Hepatocyte (in vitro differentiated cells): ENCODE results near the gene MATCAP1. TPM values are rescaled to one million over a fixed set of nuclear protein-coding genes. Genes with fewer than 3 reads are reported as not detected.
A peak's percentile ranks its signal among the peaks of the same experiment; 100 is the strongest.

Experiments used
- DNase-seq: peaks from one replicate; pipeline ENCODE4 v3.0.0-alpha.2; 2016; ENCODE audit warnings: low spot score
- H2AFZ ChIP-seq: fragments of 200-600 bp; sonication (generic); 2 replicates; pipeline ENCODE4 v1.6.0; 2016; ENCODE audit warnings: antibody characterized with exemption, mild to moderate bottlenecking
- H3K27ac ChIP-seq: fragments of 200-600 bp; sonication (generic); 2 replicates; pipeline ENCODE4 v1.5.1; 2016; ENCODE audit warnings: mild to moderate bottlenecking
- H3K27me3 ChIP-seq: fragments of 200-600 bp; sonication (generic); 2 replicates; pipeline ENCODE4 v1.6.1; 2016
- H3K36me3 ChIP-seq: fragments of 200-600 bp; sonication (generic); replicated peaks from 2 replicates; pipeline ENCODE4 v1.5.1; 2016; ENCODE audit warnings: low read depth; ENCODE audit not compliant: insufficient read depth
- H3K4me1 ChIP-seq: fragments of 200-600 bp; sonication (generic); 2 replicates; pipeline ENCODE4 v1.5.1; 2016; ENCODE audit warnings: mild to moderate bottlenecking, moderate library complexity; ENCODE audit not compliant: insufficient read depth
- H3K4me2 ChIP-seq: fragments of 200-600 bp; sonication (generic); 2 replicates; pipeline ENCODE4 v1.6.0; 2016
- H3K4me3 ChIP-seq: fragments of 200-600 bp; sonication (generic); 2 replicates; pipeline ENCODE4 v1.5.1; 2016; ENCODE audit warnings: mild to moderate bottlenecking
- H3K79me2 ChIP-seq: fragments of 200-600 bp; sonication (generic); 2 replicates; pipeline ENCODE4 v1.6.0; 2017; ENCODE audit warnings: mild to moderate bottlenecking
- H3K9me2 ChIP-seq: fragments of 200-600 bp; sonication (generic); replicated peaks from 2 replicates; pipeline ENCODE4 v1.6.0; 2017; ENCODE audit warnings: mild to moderate bottlenecking; ENCODE audit not compliant: insufficient read depth
- H3K9me3 ChIP-seq: fragments of 200-600 bp; sonication (generic); 2 replicates; pipeline ENCODE4 v1.5.1; 2016; ENCODE audit warnings: low read depth, mild to moderate bottlenecking
- H4K20me1 ChIP-seq: fragments of 200-600 bp; sonication (generic); 2 replicates; pipeline ENCODE4 v1.6.0; 2016; ENCODE audit warnings: mild to moderate bottlenecking; ENCODE audit not compliant: insufficient read depth, poor library complexity, severe bottlenecking
- EZH2 ChIP-seq: fragments of 200-600 bp; sonication (generic); IDR thresholded peaks from 2 replicates; pipeline ENCODE4 v1.6.1; 2016; ENCODE audit warnings: antibody characterized with exemption, mild to moderate bottlenecking, borderline replicate concordance
- EZH2phosphoT487 ChIP-seq: fragments of 200-600 bp; sonication (generic); IDR thresholded peaks from one replicate; pipeline ENCODE4 v1.6.1; 2018; ENCODE audit warnings: antibody characterized with exemption, mild to moderate bottlenecking, low read depth, moderate library complexity; ENCODE audit not compliant: unreplicated experiment, severe bottlenecking
- WGBS: methylation state at CpG from one replicate; pipeline ENCODE4 v1.1.6; 2016; ENCODE audit warnings: low lambda C conversion rate; ENCODE audit errors: missing lambda C conversion rate; 5-methylcytosine and 5-hydroxymethylcytosine counted together
- polyA plus RNA-seq: library from polyadenylated mRNA; unstranded; fragments of >200 nt; fragmentation: Nextera tagmentation; extraction: Ambion mirVana; gene quantifications from 2 replicates; pipeline ENCODE4 v1.2.1, GENCODE V29; 2016
- total RNA-seq: library from RNA; depleted of rRNA; stranded (reverse); fragments of >200 nt; gene quantifications from 2 replicates; pipeline ENCODE4 v1.2.3, GENCODE V29; 2014
- TF ChIP-seq, protein P1 (sequence below): fragments of 200-600 bp; sonication (generic); IDR thresholded peaks from 2 replicates; pipeline ENCODE4 v1.5.1; 2016; ENCODE audit warnings: antibody characterized with exemption, mild to moderate bottlenecking; ENCODE audit not compliant: poor library complexity

Gene MATCAP1
- total and polyA plus RNA-seq, 2 experiments from 2014 or later = 22.3 to 25.4 TPM

DNA sequence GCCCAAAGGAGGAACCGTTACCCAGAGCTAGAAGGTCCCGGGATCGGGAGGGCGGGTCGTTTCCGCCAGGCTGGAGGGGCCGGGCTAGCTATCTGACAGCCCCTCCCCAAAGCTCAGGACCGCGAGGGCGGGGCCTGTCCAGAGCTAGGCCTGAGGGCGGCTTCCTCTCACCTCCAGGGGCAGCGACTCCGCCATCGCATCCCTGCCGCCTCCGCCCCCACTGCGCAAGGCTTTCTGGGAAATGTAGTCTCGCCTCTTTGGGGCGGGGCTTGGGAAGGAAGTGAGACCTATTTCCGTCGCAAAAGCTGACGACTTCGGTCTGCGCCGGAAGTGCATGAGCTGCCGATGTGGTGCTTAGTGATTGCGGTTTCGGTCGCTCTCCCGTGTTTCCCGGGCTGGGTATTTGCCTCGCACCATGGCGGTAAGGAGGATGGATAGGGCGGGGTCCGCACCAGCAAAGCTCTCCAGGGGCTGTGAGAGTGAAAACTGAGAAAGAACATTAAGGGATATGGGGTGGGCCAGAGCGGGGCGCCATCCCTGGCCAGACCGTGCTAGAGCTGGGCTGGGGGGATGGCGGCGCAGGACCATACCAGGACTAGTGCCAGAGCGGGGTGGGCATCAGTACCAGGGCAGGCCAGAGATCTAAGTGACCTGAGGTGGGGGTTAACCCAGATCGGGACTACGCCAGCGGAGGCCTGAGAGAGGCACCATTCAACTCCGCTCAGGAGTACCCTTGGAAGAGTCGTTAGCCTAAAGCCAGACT lies 43.2 kb upstream of the MATCAP1 start, which contains the start of gene TMEM208:
TSS of gene TMEM208 (plus strand) at position 327 of the 763 bp plus-strand sequence. CDS start at position 416, 89 bp downstream.
- peaks cover 9% of the 10 kb centered on the region for H3K4me1 ChIP-seq
- H3K9me3 ChIP-seq = no peaks in the 10 kb centered on the region
- H3K27ac ChIP-seq = peak within 1 kb of the TSS; percentile 69
- 2% methylated on average over 43 of the region's 46 CpGs for WGBS
- H3K4me2 ChIP-seq = peak within 1 kb of the TSS; percentile 96
- no peaks in the 10 kb centered on the region for H3K27me3 ChIP-seq
- TF ChIP-seq, protein P1, sequence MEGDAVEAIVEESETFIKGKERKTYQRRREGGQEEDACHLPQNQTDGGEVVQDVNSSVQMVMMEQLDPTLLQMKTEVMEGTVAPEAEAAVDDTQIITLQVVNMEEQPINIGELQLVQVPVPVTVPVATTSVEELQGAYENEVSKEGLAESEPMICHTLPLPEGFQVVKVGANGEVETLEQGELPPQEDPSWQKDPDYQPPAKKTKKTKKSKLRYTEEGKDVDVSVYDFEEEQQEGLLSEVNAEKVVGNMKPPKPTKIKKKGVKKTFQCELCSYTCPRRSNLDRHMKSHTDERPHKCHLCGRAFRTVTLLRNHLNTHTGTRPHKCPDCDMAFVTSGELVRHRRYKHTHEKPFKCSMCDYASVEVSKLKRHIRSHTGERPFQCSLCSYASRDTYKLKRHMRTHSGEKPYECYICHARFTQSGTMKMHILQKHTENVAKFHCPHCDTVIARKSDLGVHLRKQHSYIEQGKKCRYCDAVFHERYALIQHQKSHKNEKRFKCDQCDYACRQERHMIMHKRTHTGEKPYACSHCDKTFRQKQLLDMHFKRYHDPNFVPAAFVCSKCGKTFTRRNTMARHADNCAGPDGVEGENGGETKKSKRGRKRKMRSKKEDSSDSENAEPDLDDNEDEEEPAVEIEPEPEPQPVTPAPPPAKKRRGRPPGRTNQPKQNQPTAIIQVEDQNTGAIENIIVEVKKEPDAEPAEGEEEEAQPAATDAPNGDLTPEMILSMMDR = peak; percentile 29
- TF ChIP-seq EZH2phosphoT487 = no peak
- H3K79me2 ChIP-seq = peaks cover 16% of the 10 kb centered on the region
- H4K20me1 ChIP-seq = no peaks in the 10 kb centered on the region
- H2AFZ ChIP-seq = peak within 1 kb of the TSS; percentile 57
- DNase-seq = peak; percentile 98
- no peaks in the 10 kb centered on the region for H3K36me3 ChIP-seq
- peak within 1 kb of the TSS; percentile 74 for H3K4me3 ChIP-seq
- H3K9me2 ChIP-seq = no peaks in the 10 kb centered on the region

- no peak for DNase-seq
- H4K20me1 ChIP-seq = no peaks in the 10 kb centered on the region
- H3K4me1 ChIP-seq = peaks cover 9% of the 10 kb centered on the region
- H3K27me3 ChIP-seq = no peaks in the 10 kb centered on the region
- peak overlapping the region; percentile 29 for H3K27ac ChIP-seq
- H2AFZ ChIP-seq = peak overlapping the region; percentile 46
- H3K79me2 ChIP-seq = peaks cover 16% of the 10 kb centered on the region
- H3K9me3 ChIP-seq = no peaks in the 10 kb centered on the region
- H3K4me2 ChIP-seq = peak overlapping the region; percentile 80
- TF ChIP-seq EZH2phosphoT487 (no peak), EZH2 (no peak)
- TF ChIP-seq, protein P1 = no peak
- no peaks in the 10 kb centered on the region for H3K36me3 ChIP-seq
- peak overlapping the region; percentile 47 for H3K4me3 ChIP-seq
- 16% methylated on average over 11 of the region's 12 CpGs for WGBS
- no peaks in the 10 kb centered on the region for H3K9me2 ChIP-seq
Measured at GRCh38 chr16:67226295-67226803, 42.6 kb upstream of the MATCAP1 start.

GRCh38 chr16:67223992-67224391 lies 40.2 kb upstream of the MATCAP1 start:
- no peaks in the 10 kb centered on the region for H3K9me2 ChIP-seq
- no peak overlapping the region for H3K4me2 ChIP-seq
- no peaks in the 10 kb centered on the region for H4K20me1 ChIP-seq

More at GRCh38 chr16:67223992-67224391, 40.2 kb upstream of the MATCAP1 start:
- H3K27me3 ChIP-seq = no peaks in the 10 kb centered on the region
- DNase-seq = no peak
- no peak overlapping the region for H3K4me3 ChIP-seq
- H3K79me2 ChIP-seq = peaks cover 16% of the 10 kb centered on the region
- TF ChIP-seq, protein P1 = no peak
- TF ChIP-seq EZH2phosphoT487 (no peak), EZH2 (no peak)
- no peaks in the 10 kb centered on the region for H3K9me3 ChIP-seq
- WGBS = 27% methylated on average over 3 of the region's 3 CpGs
- no peak overlapping the region for H3K27ac ChIP-seq
- no peak overlapping the region for H2AFZ ChIP-seq
- H3K4me1 ChIP-seq = peaks cover 9% of the 10 kb centered on the region
- no peaks in the 10 kb centered on the region for H3K36me3 ChIP-seq
